NT2/D1 (cell line): Measurements from ENCODE around the gene BRD1.

ENCODE experiments used
- YY1 ChIP-seq: IDR thresholded peaks from 2 replicates; pipeline ENCODE4 v1.6.1; 2011; ENCODE audit not compliant: insufficient read length, insufficient read depth
- ZNF274 ChIP-seq: IDR thresholded peaks from 2 replicates; pipeline ENCODE4 v1.6.1; 2011; ENCODE audit warnings: mild to moderate bottlenecking, low read depth, low read length

GRCh38 chr22:49873228-49873940, 45.7 kb upstream of the BRD1 start:
- TF ChIP-seq YY1: no peak
- no peak for TF ChIP-seq ZNF274
